GM23338 (cell line): ENCODE results near the gene CNIH3. TPM values are rescaled to one million over a fixed set of nuclear protein-coding genes. Genes with fewer than 3 reads are reported as not detected.

Source experiments
- ATAC-seq: fragments of 200-7000 bp; cut with Tn5 transposase; 3 replicates; pipeline ENCODE4 v1.9.1; 2020
- DNase-seq: peaks from one replicate; pipeline ENCODE4 v3.0.0-alpha.2; 2015; ENCODE audit warnings: low spot score
- H2AFZ ChIP-seq: fragments of 200-600 bp; sonication (generic); 2 replicates; pipeline ENCODE4 v1.8.0; 2016; ENCODE audit warnings: antibody characterized with exemption, mild to moderate bottlenecking, moderate library complexity
- H3F3A ChIP-seq: fragments of 200-600 bp; sonication (generic); replicated peaks from 2 replicates; pipeline ENCODE4 v1.8.0; 2017; ENCODE audit warnings: antibody characterized with exemption, mixed run types, low read depth
- H3K27ac ChIP-seq: fragments of 200-600 bp; sonication (generic); 2 replicates; pipeline ENCODE4 v1.6.1; 2016; ENCODE audit warnings: low read depth
- H3K27me3 ChIP-seq: fragments of 200-600 bp; sonication (generic); 2 replicates; pipeline ENCODE4 v1.8.0; 2016; ENCODE audit warnings: mild to moderate bottlenecking, mixed run types, moderate library complexity; ENCODE audit not compliant: insufficient read depth
- H3K36me3 ChIP-seq: fragments of 200-600 bp; sonication (generic); 2 replicates; pipeline ENCODE4 v1.8.0; 2016; ENCODE audit warnings: mild to moderate bottlenecking; ENCODE audit not compliant: insufficient read depth
- H3K4me1 ChIP-seq: fragments of 200-600 bp; sonication (generic); 2 replicates; pipeline ENCODE4 v1.8.0; 2016; ENCODE audit warnings: mild to moderate bottlenecking, moderate library complexity; ENCODE audit not compliant: insufficient read depth
- H3K4me2 ChIP-seq: fragments of 200-600 bp; sonication (generic); 2 replicates; pipeline ENCODE4 v1.7.1; 2017; ENCODE audit warnings: mixed run types
- H3K4me3 ChIP-seq: fragments of 200-600 bp; sonication (generic); 2 replicates; pipeline ENCODE4 v1.6.1; 2016; ENCODE audit warnings: mixed run types
- H3K79me2 ChIP-seq: fragments of 200-600 bp; sonication (generic); replicated peaks from 2 replicates; pipeline ENCODE4 v1.8.0; 2017; ENCODE audit warnings: mild to moderate bottlenecking; ENCODE audit not compliant: insufficient read depth
- H3K9me2 ChIP-seq: fragments of 200-600 bp; sonication (generic); 2 replicates; pipeline ENCODE4 v1.8.0; 2017; ENCODE audit not compliant: insufficient read depth
- H4K20me1 ChIP-seq: fragments of 200-600 bp; sonication (generic); replicated peaks from 2 replicates; pipeline ENCODE4 v1.8.0; 2017; ENCODE audit warnings: mild to moderate bottlenecking; ENCODE audit not compliant: insufficient read depth
- H3K27ac Mint-ChIP-seq: 2 replicates; pipeline ENCODE4 v1.8.0; 2020; ENCODE audit warnings: inconsistent platforms, mild to moderate bottlenecking, moderate library complexity, mixed read lengths
- H3K27me3 Mint-ChIP-seq: 3 replicates; pipeline ENCODE4 v1.8.0; 2022; ENCODE audit warnings: low read depth, mild to moderate bottlenecking, moderate library complexity, mixed read lengths, inconsistent platforms; ENCODE audit not compliant: insufficient read depth, poor library complexity
- H3K36me3 Mint-ChIP-seq: 3 replicates; pipeline ENCODE4 v1.8.0; 2021; ENCODE audit warnings: low read depth, mild to moderate bottlenecking, inconsistent platforms, moderate library complexity, mixed read lengths
- H3K4me1 Mint-ChIP-seq: 3 replicates; pipeline ENCODE4 v1.8.0; 2020; ENCODE audit warnings: mild to moderate bottlenecking, inconsistent platforms, mixed read lengths
- H3K4me3 Mint-ChIP-seq: 3 replicates; pipeline ENCODE4 v1.8.0; 2021; ENCODE audit warnings: moderate library complexity, mild to moderate bottlenecking, inconsistent platforms, mixed read lengths
- H3K9me3 Mint-ChIP-seq: 3 replicates; pipeline ENCODE4 v1.8.0; 2020; ENCODE audit warnings: moderate library complexity, mild to moderate bottlenecking, inconsistent platforms, mixed read lengths
- STAT1 ChIP-seq: IDR thresholded peaks from one replicate; pipeline ENCODE4 v1.6.1; 2016; ENCODE audit warnings: antibody characterized with exemption; ENCODE audit not compliant: unreplicated experiment
- ZNF114 ChIP-seq: fragments of 250-450 bp; sonication (Bioruptor Pico); IDR thresholded peaks from 2 replicates; pipeline ENCODE4 v1.5.0; 2020; ENCODE audit warnings: mild to moderate bottlenecking, moderate library complexity
- ZNF331 ChIP-seq: fragments of 250-450 bp; sonication (Bioruptor Pico); IDR thresholded peaks from 2 replicates; pipeline ENCODE4 v1.5.0; 2020; ENCODE audit warnings: low read depth, mild to moderate bottlenecking, moderate library complexity
- polyA plus RNA-seq: library from polyadenylated mRNA; unstranded; fragments of >200 nt; fragmentation: Nextera tagmentation; extraction: Ambion mirVana; gene quantifications from 2 replicates; pipeline ENCODE4 v1.2.1, GENCODE V29; 2016
- total RNA-seq: library from RNA; depleted of rRNA; stranded (reverse); fragments of >200 nt; shearing (Covaris generic); gene quantifications from 2 replicates; pipeline ENCODE4 v1.2.3, GENCODE V29; 2014
- TF ChIP-seq, protein P1 (sequence below): fragments of 250-450 bp; sonication (Bioruptor Pico); IDR thresholded peaks from 2 replicates; pipeline ENCODE4 v1.5.0; 2020; ENCODE audit warnings: mild to moderate bottlenecking, moderate library complexity
- TF ChIP-seq, protein P2 (sequence below), 2 experiments: fragments of 200-600 bp in 1 of 2; sonication (generic) in 1 of 2; conservative IDR thresholded peaks; 2 replicates each; pipeline versions ENCODE4 v1.5.1 to v1.6.1; 2016 to 2017; ENCODE audit warnings: antibody characterized with exemption in 2 of 2, low read depth in 2 of 2, mild to moderate bottlenecking in 2 of 2, moderate library complexity in 1 of 2
- TF ChIP-seq, protein P3 (sequence below): IDR thresholded peaks from 2 replicates; pipeline ENCODE4 v1.6.1; 2016; ENCODE audit warnings: antibody characterized with exemption

Gene CNIH3
- total and polyA plus RNA-seq, 2 experiments from 2014 or later = 3.6 to 5.1 TPM

GRCh38 chr1:224722838-224723237 lies 106.7 kb downstream of the CNIH3 start (continued):
- TF ChIP-seq, protein P1, sequence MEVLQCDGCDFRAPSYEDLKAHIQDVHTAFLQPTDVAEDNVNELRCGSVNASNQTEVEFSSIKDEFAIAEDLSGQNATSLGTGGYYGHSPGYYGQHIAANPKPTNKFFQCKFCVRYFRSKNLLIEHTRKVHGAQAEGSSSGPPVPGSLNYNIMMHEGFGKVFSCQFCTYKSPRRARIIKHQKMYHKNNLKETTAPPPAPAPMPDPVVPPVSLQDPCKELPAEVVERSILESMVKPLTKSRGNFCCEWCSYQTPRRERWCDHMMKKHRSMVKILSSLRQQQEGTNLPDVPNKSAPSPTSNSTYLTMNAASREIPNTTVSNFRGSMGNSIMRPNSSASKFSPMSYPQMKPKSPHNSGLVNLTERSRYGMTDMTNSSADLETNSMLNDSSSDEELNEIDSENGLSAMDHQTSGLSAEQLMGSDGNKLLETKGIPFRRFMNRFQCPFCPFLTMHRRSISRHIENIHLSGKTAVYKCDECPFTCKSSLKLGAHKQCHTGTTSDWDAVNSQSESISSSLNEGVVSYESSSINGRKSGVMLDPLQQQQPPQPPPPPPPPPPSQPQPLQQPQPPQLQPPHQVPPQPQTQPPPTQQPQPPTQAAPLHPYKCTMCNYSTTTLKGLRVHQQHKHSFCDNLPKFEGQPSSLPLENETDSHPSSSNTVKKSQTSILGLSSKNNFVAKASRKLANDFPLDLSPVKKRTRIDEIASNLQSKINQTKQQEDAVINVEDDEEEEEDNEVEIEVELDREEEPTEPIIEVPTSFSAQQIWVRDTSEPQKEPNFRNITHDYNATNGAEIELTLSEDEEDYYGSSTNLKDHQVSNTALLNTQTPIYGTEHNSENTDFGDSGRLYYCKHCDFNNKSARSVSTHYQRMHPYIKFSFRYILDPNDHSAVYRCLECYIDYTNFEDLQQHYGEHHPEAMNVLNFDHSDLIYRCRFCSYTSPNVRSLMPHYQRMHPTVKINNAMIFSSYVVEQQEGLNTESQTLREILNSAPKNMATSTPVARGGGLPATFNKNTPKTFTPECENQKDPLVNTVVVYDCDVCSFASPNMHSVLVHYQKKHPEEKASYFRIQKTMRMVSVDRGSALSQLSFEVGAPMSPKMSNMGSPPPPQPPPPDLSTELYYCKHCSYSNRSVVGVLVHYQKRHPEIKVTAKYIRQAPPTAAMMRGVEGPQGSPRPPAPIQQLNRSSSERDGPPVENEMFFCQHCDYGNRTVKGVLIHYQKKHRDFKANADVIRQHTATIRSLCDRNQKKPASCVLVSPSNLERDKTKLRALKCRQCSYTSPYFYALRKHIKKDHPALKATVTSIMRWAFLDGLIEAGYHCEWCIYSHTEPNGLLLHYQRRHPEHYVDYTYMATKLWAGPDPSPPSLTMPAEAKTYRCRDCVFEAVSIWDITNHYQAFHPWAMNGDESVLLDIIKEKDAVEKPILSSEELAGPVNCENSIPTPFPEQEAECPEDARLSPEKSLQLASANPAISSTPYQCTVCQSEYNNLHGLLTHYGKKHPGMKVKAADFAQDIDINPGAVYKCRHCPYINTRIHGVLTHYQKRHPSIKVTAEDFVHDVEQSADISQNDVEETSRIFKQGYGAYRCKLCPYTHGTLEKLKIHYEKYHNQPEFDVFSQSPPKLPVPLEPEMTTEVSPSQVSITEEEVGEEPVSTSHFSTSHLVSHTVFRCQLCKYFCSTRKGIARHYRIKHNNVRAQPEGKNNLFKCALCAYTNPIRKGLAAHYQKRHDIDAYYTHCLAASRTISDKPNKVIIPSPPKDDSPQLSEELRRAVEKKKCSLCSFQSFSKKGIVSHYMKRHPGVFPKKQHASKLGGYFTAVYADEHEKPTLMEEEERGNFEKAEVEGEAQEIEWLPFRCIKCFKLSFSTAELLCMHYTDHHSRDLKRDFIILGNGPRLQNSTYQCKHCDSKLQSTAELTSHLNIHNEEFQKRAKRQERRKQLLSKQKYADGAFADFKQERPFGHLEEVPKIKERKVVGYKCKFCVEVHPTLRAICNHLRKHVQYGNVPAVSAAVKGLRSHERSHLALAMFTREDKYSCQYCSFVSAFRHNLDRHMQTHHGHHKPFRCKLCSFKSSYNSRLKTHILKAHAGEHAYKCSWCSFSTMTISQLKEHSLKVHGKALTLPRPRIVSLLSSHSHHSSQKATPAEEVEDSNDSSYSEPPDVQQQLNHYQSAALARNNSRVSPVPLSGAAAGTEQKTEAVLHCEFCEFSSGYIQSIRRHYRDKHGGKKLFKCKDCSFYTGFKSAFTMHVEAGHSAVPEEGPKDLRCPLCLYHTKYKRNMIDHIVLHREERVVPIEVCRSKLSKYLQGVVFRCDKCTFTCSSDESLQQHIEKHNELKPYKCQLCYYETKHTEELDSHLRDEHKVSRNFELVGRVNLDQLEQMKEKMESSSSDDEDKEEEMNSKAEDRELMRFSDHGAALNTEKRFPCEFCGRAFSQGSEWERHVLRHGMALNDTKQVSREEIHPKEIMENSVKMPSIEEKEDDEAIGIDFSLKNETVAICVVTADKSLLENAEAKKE (CRISPR knock-in tag) = no peak
- no peak for TF ChIP-seq ZNF331 (CRISPR knock-in tag)

- Histone ChIP-seq H2AFZ (no peak overlapping the region), H3F3A (no peaks in the 10 kb centered on the region), H3K4me3 (no peak overlapping the region), H3K36me3 (no peaks in the 10 kb centered on the region), H3K27ac (no peak overlapping the region), H3K79me2 (no peaks in the 10 kb centered on the region), H3K4me2 (no peak overlapping the region), H3K9me2 (no peaks in the 10 kb centered on the region; the same call in 1 of the 2 replicates), H3K27me3 (no peaks in the 10 kb centered on the region), H4K20me1 (no peaks in the 10 kb centered on the region), H3K4me1 (no peaks in the 10 kb centered on the region)
- Mint-ChIP-seq H3K9me3 (no peaks in the 10 kb centered on the region), H3K4me3 (no peak overlapping the region), H3K27ac (no peak overlapping the region), H3K27me3 (peaks cover 3% of the 10 kb centered on the region), H3K36me3 (no peaks in the 10 kb centered on the region; the same call in 2 of the 3 replicates), H3K4me1 (peaks cover 14% of the 10 kb centered on the region)
- DNase-seq (no peak), ATAC-seq (no peak)
- TF ChIP-seq, protein P1 (CRISPR knock-in tag) = no peak
- TF ChIP-seq, protein P2, sequence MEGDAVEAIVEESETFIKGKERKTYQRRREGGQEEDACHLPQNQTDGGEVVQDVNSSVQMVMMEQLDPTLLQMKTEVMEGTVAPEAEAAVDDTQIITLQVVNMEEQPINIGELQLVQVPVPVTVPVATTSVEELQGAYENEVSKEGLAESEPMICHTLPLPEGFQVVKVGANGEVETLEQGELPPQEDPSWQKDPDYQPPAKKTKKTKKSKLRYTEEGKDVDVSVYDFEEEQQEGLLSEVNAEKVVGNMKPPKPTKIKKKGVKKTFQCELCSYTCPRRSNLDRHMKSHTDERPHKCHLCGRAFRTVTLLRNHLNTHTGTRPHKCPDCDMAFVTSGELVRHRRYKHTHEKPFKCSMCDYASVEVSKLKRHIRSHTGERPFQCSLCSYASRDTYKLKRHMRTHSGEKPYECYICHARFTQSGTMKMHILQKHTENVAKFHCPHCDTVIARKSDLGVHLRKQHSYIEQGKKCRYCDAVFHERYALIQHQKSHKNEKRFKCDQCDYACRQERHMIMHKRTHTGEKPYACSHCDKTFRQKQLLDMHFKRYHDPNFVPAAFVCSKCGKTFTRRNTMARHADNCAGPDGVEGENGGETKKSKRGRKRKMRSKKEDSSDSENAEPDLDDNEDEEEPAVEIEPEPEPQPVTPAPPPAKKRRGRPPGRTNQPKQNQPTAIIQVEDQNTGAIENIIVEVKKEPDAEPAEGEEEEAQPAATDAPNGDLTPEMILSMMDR (conservative IDR thresholded peaks at IDR 0.05; ENCODE audit: low read depth in 2 of 2) = no peak
- TF ChIP-seq ZNF114 (CRISPR knock-in tag) (no peak), STAT1 (no peak)
- TF ChIP-seq, protein P3, sequence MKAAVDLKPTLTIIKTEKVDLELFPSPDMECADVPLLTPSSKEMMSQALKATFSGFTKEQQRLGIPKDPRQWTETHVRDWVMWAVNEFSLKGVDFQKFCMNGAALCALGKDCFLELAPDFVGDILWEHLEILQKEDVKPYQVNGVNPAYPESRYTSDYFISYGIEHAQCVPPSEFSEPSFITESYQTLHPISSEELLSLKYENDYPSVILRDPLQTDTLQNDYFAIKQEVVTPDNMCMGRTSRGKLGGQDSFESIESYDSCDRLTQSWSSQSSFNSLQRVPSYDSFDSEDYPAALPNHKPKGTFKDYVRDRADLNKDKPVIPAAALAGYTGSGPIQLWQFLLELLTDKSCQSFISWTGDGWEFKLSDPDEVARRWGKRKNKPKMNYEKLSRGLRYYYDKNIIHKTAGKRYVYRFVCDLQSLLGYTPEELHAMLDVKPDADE = no peak
Measured at GRCh38 chr1:224724566-224724965, 108.4 kb downstream of the CNIH3 start.
